ENCODE data around the gene KIAA0586. TPM values are rescaled to one million over a fixed set of nuclear protein-coding genes. Genes with fewer than 3 reads are reported as not detected.

KIAA0586 gene
- total RNA-seq, 1 experiment from 2014 or later = 20.9 TPM

GRCh38 chr14:58547649-58548048 lies 120.1 kb downstream of the KIAA0586 start:
- no peak for DNase-seq
- no peaks in the 10 kb centered on the region for H3K9me3 Mint-ChIP-seq
- whole genome bisulfite sequencing (ENCODE audit: extremely low coverage, insufficient read length, low lambda C conversion rate) = no CpG with 5 or more reads among the region's 10 CpGs

More at GRCh38 chr14:58547649-58548048, 120.1 kb downstream of the KIAA0586 start:
- Histone ChIP-seq H3K14ac (ENCODE audit: insufficient read depth, low read length) (no peak overlapping the region), H4K5ac (ENCODE audit: insufficient read length, low read depth, low read length) (no peak overlapping the region), H3K4me2 (ENCODE audit: insufficient read depth, insufficient read length, low read length) (no peak overlapping the region), H3K23me2 (ENCODE audit: insufficient read length, low read depth, low read length, poor library complexity, severe bottlenecking) (no peaks in the 10 kb centered on the region), H3K4me1 (ENCODE audit: insufficient read depth, low read length) (no peaks in the 10 kb centered on the region), H3K56ac (ENCODE audit: insufficient read length, low read depth, low read length) (no peak overlapping the region), H4K20me1 (ENCODE audit: control insufficient read depth, insufficient read depth, insufficient read length) (no peaks in the 10 kb centered on the region), H3K23ac (ENCODE audit: insufficient read length, low read depth, low read length) (no peak overlapping the region), H3K79me2 (ENCODE audit: insufficient read depth, low read length) (no peaks in the 10 kb centered on the region), H2BK15ac (ENCODE audit: low read depth, low read length) (no peak overlapping the region), H4K91ac (ENCODE audit: insufficient read length, low read depth, low read length) (no peak overlapping the region), H2BK5ac (ENCODE audit: insufficient read length, low read length) (no peak overlapping the region), H3K9ac (ENCODE audit: extremely low read depth, insufficient read length, low read length) (no peak overlapping the region), H3K79me1 (ENCODE audit: insufficient read depth, low read depth, low read length, poor library complexity, severe bottlenecking) (no peaks in the 10 kb centered on the region), H3K9me3 (ENCODE audit: control insufficient read depth, low read depth, low read length) (no peaks in the 10 kb centered on the region), H3K4ac (ENCODE audit: low read depth, low read length) (no peak overlapping the region), H3K27ac (ENCODE audit: insufficient read length, low read depth, low read length) (no peak overlapping the region), H4K8ac (replicated peaks; ENCODE audit: insufficient read length, low read depth, low read length) (no peak overlapping the region), H2AFZ (ENCODE audit: low read length) (no peak overlapping the region), H2BK120ac (ENCODE audit: low read depth, low read length, poor library complexity, severe bottlenecking) (no peak overlapping the region), H2BK20ac (ENCODE audit: low read depth, low read length, poor library complexity, severe bottlenecking) (no peak overlapping the region), H3K27me3 (ENCODE audit: insufficient read depth, low read length) (no peaks in the 10 kb centered on the region), H2BK12ac (ENCODE audit: insufficient read length, low read depth, low read length) (no peak overlapping the region), H3K18ac (ENCODE audit: insufficient read length, low read depth, low read length) (no peak overlapping the region), H3T11ph (ENCODE audit: low read length) (no peak overlapping the region), H2AK5ac (ENCODE audit: insufficient read length, low read length) (no peak overlapping the region)
- H3K4me3 Mint-ChIP-seq = no peak overlapping the region
- no peak for TF ChIP-seq CTCF (conservative IDR thresholded peaks at IDR 0.05)
- H3K36me3 Mint-ChIP-seq (ENCODE audit: insufficient read depth in 1 of 3, low read depth in 3 of 3) = peaks cover 0 to 5% (median 4%) of the 10 kb centered on the region in 3 experiments; a peak in 3 of 7 replicates
- H3K4me1 Mint-ChIP-seq = no peaks in the 10 kb centered on the region
- peak overlapping the region in 1 of 3 experiments; percentile 77; a peak in 1 of 7 replicates for H3K27ac Mint-ChIP-seq
- H3K27me3 Mint-ChIP-seq (ENCODE audit: low read depth) = no peaks in the 10 kb centered on the region
